K562 (cell line): Measurements from ENCODE around the gene ZMIZ1.

Source experiments
- ZBTB2 ChIP-seq: fragments of 450-650 bp; IDR thresholded peaks from 2 replicates; pipeline ENCODE4 v1.6.1; 2016; ENCODE audit warnings: antibody characterized with exemption
- TF ChIP-seq, protein P1 (sequence below), 3 experiments: IDR thresholded peaks in 2 of 3; conservative IDR thresholded peaks in 1 of 3; 2 replicates each; pipeline ENCODE4 v1.5.1; 2011 to 2012; ENCODE audit warnings: low read length in 3 of 3, mild to moderate bottlenecking in 3 of 3, control low read depth in 2 of 3, improper control_type of control experiment in 1 of 3, inconsistent platforms in 1 of 3, low read depth in 1 of 3, mixed read lengths in 1 of 3, moderate library complexity in 1 of 3; ENCODE audit not compliant: insufficient read depth in 2 of 3

- TF ChIP-seq, protein P1, sequence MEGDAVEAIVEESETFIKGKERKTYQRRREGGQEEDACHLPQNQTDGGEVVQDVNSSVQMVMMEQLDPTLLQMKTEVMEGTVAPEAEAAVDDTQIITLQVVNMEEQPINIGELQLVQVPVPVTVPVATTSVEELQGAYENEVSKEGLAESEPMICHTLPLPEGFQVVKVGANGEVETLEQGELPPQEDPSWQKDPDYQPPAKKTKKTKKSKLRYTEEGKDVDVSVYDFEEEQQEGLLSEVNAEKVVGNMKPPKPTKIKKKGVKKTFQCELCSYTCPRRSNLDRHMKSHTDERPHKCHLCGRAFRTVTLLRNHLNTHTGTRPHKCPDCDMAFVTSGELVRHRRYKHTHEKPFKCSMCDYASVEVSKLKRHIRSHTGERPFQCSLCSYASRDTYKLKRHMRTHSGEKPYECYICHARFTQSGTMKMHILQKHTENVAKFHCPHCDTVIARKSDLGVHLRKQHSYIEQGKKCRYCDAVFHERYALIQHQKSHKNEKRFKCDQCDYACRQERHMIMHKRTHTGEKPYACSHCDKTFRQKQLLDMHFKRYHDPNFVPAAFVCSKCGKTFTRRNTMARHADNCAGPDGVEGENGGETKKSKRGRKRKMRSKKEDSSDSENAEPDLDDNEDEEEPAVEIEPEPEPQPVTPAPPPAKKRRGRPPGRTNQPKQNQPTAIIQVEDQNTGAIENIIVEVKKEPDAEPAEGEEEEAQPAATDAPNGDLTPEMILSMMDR (IDR thresholded peaks at IDR 0.05 in 2 of 3, conservative IDR thresholded peaks at IDR 0.05 in 1 of 3; ENCODE audit: insufficient read depth in 2 of 3, low read depth in 1 of 3, low read length in 3 of 3): no peak
- no peak for TF ChIP-seq ZBTB2
Observed at GRCh38 chr10:79046741-79047583, 21.8 kb upstream of the ZMIZ1 start.
